GM21717 (cell line): ENCODE measurements around the gene E4F1.
"Not testable (repeated sequence)": the region's sequence is repeated elsewhere in the genome, so short reads cannot be mapped to it uniquely, and the experiment has no call there.

Experiments used
- ATAC-seq: cut with Tn5 transposase; IDR thresholded peaks from one replicate; pipeline ENCODE4 v1.9.1; 2021; ENCODE audit warnings: mild to moderate bottlenecking, moderate library complexity; ENCODE audit not compliant: unreplicated experiment

The E4F1 gene

DNA sequence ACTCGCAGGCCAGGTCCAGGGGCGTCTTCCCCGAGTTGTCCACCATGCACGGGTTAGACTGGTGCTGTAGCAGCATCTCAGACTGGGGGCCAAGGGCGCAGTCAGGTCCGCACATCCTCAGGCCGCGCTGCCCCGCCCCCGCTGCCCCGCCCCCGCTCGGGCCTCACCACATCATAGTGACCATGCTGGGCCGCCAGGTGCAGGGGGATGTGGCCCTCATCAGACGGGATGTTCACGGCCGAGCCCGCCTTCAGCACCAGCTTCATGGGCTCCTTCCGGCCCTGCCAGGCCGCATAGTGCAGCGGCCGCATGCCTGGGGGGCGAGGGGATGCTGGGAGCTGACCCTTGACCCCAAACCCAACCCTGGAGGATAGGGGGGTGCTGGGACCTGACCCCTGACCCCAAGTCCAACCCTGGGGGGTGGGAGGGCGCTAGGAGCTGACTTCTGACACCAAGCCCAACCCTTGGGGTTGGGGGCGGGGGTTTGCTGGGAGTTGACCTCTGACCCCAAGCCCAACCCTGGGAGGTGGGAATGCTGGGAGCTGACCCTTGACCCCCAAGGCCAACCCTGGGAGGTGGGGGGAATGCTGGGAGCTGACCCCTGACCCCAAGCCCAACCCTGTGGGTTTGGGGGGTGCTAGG, 34.0 kb upstream of the E4F1 start:
- no peak for ATAC-seq

DNA sequence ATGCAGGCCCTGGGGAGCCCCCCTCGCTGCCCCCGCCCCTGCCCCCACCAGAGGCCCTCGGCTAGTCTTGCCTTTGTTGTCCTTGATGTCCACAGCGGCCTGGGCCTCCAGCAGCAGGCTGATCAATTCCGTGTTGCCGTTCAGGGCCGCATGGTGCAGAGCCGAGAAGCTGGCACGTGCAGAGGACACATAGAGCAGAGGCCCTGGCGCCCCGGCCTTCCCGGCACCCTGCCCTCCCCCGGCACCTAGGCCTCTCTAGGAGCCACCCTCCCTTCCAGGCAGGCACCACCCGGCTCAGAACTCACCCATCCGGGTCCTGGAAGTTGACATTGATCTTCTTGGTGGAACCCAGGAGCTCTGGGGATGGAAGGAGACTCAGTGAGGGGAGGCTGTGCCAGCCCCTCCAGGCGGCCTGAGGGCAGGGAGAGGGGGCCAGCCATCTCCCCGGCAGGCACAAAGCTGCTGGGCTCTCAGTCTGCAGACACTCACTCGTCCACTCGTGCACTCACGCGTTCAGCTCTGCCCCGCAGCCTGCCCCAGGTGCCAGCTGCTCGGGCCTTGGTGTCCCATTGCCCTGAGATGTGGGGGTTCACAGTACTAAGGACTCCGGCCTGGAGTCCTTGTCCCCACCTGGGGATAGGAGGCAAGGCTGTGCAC, 33.3 kb upstream of the E4F1 start:
- no peak for ATAC-seq

DNA sequence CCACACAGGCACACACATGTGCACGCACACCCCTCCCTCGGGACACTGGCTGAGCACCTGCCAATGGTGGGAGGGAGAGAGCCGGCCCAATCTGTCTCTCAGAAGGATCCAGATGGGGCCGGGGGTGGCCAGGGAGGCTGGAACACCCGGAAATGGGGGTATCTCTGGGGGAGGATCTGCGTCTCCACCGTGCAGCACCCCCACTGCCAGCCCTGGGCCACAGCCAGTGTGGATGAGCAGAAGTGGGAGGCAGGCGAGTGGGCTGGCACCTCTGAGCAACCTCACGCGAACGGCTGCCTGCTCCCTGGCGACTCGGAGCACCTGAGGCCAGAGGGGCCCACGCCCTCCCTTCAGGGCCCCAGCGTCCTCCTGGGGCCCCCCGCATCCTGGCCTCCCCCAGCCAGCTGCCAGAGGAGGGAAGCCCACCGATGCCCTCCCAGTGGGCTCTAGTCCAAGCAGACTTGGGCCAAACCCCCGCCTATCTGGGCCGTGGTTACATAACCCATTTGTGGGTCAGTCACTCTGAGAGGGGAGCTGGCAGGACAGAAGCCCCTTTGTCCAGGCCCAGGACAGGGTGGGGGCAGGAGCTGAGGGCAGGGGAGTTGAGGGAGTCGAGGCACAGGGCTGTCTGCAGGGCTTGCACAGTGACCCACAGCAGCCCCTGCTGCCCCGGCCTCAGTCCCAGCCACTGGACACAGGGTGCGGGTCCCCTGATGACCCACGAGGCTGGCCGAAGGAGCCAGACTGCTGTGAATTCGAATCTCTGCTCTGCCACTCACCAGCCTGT, 32.5 kb upstream of the E4F1 start:
- ATAC-seq = no peak

DNA sequence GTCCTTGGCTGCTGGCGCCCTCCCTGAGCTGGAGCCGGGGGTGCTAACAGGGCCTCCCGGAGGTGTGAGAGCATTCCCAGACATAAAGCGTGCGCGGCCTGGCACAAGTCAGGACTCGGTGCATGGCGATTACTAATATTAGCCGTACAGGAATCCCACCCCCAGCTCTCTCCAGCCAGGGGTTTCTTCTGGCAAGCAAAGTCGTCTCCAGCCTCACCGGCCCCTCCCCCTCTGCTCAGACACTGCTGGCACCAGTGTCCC, 32.0 kb upstream of the E4F1 start:
- ATAC-seq = no peak

DNA sequence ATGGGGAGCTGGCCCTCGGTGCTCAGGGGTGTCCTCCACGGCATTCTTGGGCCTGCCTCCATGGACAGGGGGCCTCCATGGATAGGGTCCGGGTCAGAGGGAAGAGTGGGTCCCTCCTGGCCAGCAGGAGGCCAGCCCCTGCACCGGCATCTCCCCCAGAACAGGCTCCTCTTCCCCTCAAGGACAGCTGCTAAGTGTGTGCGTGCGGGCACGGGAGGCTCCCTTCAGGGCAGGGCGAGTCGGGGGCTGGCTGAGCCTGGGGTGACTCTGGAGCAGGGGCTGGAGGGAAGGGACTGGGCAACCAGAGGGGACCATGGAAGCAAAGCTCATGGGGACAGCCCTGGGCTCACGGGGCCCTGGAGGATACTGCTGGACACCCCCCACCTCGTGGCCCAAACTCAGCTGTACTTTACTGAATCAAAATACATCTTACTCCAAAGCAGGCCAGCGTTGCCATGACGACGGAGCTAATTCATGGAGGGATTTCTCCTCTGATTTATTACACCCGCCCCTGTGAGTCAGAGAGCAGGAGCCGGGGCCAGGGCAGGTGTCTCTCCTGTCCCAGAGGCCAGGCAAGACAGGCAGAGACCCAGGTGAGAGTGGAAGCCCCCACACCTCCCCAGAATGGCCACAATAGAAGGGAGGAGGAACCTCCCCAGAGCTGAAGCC, 29.1 kb upstream of the E4F1 start:
- no peak for ATAC-seq

DNA sequence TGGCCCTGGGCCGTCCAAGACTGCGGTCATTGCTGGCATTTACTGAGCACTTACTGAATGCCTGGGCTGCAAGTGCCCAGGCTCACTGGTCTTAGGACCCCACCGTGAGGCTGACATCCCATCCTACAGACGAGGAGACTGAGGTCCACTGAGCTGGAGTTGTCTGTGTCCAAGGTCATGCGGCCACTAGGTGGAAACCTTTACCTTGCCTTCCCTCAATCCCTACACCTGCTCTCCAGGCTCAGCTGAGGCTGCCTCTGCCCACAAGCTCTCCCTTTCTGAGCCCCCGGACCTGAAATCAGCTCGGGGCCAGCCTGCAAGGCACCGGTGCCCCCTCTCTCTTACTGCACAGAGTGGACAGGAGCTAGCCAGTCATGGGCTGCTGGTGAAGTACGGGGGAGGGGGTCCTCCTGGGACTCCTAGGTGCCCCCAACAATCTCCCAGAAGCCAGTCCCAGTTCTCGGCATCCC, 28.5 kb upstream of the E4F1 start:
- ATAC-seq = no peak

DNA sequence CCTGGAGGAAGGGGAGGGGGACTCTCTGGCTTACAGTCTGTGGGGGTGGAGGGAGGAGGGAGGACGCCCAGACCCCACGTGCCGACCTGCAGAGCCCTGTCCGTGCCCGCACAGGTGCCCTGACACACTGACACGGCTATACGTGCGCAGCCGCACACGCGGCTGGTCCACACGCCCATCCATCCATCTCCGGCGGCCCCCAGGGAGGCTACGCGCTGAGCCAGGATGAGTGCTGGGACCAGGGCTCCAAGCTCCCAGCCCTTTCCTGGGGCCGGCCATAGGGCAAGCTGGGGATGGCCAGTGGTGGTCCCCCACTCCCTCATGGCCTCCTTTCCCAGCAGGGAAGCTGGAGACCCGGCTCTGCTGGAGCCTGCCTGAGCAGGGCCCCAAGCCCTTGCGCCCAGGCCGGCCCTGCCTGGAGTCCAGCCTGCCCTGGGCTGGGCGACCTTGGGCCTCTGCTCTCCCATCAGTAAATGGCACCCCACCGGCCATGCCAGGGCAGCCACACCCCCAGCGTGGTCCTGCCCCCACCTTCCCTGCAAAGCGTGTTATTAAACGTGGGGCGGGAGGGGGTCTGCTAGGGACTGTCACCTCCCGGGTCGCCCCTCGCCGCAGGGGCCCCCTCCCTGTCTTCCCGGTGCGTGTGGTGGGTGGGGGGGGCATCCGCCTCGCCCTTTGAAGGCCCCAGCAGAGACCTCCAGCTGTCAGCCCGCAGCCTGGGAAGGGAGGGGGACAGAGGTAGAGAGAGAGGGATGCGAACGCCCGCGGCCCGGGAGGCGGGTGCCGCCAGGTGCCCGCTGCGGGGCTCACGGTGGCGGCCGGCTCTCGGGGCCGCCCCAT, 27.8 kb upstream of the E4F1 start:
- no peak for ATAC-seq

DNA sequence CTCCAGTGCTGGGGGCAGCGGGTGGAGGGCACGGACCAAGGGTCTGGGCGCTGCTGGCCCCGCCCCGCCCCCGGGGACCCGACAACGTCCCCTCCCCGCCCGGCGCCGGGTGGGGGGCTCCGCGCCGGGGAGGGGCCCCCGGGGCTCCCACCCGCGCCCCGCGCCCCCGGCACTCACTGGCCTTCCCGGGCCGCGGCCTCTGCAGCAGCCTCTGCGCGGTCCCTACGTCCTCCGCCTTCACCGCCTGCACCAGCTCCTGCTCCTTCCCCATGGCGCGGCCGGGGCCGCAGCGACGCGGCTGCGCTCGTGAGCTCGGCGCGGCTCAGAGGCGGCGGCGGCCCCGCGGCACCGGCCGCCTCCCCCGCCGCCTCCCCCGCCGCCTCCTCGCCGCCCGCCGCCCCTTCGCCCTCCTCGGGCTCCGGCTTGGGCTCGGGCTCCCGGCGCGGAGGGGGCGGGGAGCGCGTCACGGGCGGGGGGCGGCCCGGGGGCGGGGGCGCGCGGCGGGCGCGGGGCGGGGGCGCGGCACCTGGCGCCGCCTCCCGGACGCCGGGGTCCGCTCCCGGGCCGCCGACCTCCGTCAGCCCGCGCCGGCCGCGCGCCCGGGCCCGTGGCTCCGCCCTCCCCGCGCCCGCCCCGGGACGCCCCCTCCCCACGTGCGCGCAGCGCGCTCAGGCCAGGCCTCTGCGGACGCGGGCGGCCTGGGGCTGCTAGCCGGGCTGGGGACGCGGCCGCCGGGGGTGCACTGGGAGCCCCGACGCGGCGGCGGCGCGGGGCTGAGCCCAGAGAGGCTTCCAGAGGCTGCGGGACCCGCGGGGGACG, 27.0 kb upstream of the E4F1 start, which contains the start of gene CASKIN1:
Gene CASKIN1, minus strand, starts transcription at position 444 of the 819 bp plus-strand sequence. Its CDS starts 173 bp downstream, at position 271.
- ATAC-seq = no peak

DNA sequence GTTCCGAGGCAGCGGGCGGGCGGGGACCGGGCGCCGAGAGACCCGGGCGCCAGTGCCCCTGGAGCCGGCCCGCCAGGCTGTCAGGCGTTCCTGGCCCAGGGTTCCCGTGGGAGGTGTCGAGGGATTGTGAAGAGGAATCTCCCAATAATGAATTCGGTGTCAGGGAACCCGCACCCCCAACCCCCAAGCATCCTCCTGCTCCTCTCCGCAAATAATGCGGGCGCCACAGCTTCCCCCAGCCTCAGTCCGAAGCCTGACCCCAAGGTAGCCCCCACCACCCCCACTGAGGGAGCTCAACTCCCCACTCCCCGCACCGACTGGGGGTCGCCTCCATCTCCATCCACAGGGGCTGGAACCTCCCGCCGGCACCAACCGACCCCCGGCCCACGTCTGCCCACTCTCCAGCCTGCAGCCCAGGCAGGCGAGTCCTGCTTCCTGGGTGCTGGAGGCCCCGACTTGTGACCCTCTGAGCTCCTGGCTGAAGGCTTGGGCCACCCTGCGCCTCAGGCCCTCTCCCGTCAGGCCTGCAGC, 26.3 kb upstream of the E4F1 start:
- ATAC-seq = no peak

DNA sequence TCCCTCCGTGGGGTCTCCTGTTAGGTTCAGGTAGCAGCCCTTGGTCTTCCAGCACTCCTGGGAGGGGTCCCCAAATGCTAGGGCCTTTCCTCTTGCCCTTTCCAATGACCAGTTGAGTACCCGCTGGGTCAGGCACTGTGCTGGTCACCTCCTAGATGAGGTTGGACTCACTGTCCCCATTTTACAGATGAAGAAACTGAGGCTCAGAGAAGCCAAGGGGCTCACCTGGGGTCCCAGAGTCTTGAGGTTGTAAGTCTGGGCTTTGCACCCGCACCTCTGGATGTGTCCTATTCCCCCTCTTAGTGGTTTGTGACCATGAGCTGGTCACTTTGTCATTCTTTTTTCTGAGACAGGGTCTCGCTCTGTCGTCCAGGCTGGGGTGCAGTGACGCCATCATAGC, 25.6 kb upstream of the E4F1 start:
- ATAC-seq = no peak

DNA sequence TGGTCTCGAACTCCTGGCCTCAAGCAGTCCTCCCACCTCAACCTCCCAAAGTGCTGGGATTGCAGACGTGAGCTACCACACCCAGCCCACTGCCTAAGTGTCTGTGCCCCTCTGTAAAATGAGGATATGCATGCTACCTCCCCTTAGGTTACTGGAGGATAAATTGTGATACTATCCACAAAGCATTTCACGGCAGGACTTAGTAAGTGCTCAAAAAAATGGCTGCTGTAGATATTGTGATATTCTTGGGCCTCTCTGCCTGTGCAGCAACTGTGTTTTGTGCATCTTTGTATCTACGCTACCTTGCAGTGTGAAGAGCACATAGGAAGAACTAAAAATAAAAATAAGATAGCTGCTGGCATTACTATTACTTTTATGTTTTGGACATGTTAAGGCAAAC, 25.1 kb upstream of the E4F1 start:
- ATAC-seq = no peak

DNA sequence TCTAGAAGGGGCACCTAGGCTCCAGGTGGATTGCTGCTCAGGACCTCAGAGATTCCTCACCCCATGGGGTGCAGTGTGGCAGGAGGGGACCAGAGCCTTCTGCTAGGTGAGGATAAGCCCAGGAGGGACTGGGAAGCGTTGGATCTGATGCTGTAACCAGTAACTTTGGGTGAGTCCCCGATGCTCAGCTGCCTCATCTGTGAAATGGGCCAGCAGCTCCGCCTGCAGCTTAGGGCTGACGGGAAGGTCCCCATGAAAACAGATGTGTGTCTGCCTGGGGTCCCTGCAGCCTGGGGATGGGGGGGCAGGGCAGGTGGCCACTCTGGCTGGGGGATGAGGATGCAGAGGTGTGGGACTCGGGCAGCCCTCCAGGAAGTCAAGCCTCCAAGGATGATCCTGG, 24.3 kb upstream of the E4F1 start:
- ATAC-seq = no peak

DNA sequence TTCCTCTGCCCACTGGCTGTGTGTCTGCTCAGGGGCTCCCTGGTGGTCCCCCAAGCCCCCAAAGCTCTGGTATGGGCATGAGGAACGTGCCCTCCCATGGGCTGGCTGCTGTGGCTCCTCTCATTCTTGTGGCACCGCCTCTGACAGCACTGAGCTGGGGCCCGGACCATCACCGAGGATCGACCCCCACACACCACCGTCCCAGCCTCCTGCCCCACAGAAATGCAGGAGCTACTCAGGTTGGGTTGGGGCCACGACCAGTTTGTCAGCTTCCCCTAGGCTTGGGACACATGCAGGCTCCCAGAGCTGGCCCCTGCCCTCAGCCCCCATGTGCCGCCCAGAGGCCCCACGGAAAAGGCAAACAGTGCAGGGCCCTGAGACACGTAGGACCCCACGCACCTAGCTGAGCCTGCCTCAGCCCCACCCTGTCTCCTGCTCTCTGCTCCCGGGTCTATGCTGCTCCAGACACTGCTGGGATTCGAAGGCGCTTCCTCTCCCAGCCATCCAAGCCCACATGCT, 23.7 kb upstream of the E4F1 start:
- ATAC-seq = no peak

DNA sequence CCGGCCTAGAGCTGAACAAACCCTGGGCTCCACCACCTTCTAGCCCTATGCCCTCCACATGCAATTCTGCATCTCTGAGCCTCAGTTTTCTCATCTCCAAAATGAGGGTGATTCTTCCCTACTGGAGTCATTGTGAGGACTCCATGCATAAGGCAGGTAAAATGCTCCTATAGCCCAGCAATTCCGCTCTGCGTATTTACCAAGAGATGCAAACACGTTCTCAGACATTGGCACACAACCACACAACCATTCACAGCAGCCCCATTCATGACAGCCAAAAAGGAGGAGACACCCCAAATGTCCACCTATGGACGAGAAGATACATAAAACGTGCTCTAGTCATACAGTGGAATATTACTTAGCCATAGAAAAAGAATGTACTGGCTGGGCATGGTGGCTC, 23.1 kb upstream of the E4F1 start:
- ATAC-seq = no peak

DNA sequence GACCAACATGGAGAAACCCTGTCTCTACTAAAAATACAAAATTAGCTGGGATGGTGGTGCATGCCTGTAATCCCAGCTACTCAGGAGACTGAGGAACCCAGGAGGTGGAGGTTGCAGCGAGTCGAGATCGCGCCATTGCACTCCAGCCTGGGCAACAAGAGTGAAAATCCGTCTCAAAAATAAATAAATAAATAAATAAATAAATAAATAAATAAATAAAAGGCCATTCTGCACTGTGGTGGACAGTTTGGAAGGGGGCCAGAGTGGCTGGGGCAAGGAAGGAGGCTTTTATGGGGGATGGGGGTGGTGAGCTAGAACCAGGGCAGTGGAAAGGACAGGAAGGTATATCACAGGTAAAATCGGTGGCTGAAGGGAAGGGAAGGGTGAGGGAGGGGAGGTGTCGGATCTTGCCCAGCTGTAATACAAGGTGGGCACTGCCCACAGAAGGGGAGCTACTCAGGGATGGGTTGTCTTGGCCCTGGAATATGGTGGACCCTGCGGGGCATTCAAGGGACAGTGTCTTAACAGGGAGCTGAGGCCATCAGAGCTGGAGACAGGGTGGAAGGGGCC, 20.2 kb upstream of the E4F1 start:
- ATAC-seq = not testable (repeated sequence)

DNA sequence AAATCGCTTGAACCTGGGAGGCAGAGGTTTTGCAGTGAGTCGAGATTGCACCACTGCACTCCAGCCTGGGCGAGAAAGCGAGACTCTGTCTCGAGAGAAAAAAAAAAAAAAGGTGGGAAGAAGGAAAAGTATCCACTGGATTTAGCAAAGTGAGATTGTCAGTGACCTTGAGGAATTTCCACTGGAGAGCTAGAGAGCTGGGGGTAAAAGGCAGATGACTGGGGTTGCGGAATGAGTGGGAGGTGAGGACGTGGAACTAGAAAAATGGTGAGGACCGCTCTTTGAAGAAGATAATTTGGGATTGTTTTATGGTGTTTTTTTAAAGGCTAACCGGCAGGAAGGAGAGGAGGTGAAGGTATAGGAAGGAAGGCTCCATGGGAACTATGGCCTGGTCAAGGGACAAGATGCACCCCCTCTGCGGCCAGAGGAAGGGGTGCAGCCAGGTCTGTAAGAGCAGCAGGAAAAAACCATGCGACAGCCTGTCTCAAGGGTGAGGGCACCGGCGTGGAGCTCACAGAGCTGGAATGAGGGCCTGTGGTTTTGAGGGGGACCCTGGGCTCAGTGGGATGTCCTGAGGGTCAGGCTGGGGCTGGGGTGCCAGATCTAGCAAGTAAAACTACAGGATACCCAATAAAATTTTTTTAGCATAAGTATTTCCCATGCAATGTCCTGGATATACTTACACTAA, 18.8 kb upstream of the E4F1 start:
- ATAC-seq = no peak

DNA sequence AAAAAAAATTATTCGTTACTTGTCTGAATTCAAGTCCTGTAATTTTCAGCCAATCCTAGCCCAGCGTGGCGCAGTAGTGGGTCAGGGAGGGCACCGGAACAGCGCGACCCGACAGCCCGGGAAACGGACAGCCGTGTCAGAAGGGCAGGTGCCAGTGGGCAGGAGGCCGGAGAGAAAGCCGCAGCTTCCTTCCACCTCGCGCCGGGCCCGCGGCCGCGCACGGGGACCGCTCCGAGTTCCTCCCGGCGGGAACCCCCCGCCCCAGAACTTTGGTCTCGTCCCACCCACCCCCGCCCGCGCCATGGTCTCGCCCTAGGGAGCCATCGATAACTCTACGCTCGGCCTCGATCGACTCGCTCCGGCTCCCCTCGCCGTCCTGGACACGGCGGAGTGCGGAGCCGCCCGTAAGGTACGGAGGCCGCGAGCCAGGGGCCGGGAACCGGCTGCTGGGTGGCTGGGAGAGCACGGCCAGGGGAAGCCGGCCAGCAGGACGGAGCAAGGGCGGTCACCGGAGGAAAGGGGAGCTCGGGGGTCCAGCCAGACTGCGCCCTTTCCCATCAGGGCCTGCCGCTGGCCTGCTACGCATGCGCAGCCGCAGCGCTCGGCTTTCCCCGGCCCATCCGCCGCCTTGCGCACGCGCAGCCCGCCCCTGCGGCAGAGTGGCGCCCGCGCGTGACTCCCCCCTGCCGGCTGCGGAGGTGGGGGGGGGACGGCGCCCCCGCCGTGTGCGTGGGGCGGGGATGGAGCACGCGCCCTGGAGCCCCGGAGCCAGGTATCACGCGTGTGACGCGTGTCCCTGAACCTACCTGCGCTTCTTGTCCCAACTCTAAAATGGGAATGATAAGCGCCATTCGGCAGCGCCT, 18.1 kb upstream of the E4F1 start, which contains the start of gene MLST8:
Gene MLST8, plus strand, starts transcription at position 351 of the 863 bp plus-strand sequence. CDS start 632 bp downstream, outside the sequence.
- peak; percentile 43 for ATAC-seq
